ENCODE measurements around the gene KLHL3.

GRCh38 chr5:137589185-137589584 is 146.7 kb downstream of the KLHL3 start:
- TF ChIP-seq CTCF (IDR thresholded peaks at IDR 0.05; ENCODE audit: extremely low read depth in 1 of 2, insufficient read depth in 1 of 2, low read depth in 1 of 2, low read length in 2 of 2) (no peak), MAX (IDR thresholded peaks at IDR 0.05; ENCODE audit: insufficient read depth, insufficient read length) (no peak)

Data from endothelial cell of umbilical vein (primary cell).